ENCODE data around the gene TTC36.

The TTC36 gene

DNA sequence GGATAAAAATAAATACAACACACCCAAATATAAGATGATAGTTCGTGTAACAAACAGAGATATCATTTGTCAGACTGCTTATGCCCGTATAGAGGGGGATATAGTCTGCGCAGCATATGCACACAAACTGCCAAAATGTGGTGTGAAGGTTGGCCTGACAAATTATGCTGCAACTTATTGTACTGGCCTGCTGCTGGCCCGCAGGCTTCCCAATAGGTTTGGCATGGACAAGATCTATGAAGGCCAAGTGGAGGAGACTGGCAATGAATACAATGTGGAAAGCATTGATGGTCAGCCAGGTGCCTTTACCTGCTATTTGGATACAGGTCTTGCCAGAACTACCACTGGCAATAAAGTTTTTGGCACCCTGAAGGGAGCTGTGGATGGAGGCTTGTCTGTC is 33.5 kb downstream of the TTC36 start:
- TF ChIP-seq, protein P1, sequence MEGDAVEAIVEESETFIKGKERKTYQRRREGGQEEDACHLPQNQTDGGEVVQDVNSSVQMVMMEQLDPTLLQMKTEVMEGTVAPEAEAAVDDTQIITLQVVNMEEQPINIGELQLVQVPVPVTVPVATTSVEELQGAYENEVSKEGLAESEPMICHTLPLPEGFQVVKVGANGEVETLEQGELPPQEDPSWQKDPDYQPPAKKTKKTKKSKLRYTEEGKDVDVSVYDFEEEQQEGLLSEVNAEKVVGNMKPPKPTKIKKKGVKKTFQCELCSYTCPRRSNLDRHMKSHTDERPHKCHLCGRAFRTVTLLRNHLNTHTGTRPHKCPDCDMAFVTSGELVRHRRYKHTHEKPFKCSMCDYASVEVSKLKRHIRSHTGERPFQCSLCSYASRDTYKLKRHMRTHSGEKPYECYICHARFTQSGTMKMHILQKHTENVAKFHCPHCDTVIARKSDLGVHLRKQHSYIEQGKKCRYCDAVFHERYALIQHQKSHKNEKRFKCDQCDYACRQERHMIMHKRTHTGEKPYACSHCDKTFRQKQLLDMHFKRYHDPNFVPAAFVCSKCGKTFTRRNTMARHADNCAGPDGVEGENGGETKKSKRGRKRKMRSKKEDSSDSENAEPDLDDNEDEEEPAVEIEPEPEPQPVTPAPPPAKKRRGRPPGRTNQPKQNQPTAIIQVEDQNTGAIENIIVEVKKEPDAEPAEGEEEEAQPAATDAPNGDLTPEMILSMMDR (conservative IDR thresholded peaks at IDR 0.05; ENCODE audit: control insufficient read depth, insufficient read depth, low read depth, low read length), result no peak
- no peak overlapping the region for H3K4me3 ChIP-seq (ENCODE audit: control insufficient read depth, low read depth, low read length)
- no peak for DNase-seq (ENCODE audit: low read depth)

DNA sequence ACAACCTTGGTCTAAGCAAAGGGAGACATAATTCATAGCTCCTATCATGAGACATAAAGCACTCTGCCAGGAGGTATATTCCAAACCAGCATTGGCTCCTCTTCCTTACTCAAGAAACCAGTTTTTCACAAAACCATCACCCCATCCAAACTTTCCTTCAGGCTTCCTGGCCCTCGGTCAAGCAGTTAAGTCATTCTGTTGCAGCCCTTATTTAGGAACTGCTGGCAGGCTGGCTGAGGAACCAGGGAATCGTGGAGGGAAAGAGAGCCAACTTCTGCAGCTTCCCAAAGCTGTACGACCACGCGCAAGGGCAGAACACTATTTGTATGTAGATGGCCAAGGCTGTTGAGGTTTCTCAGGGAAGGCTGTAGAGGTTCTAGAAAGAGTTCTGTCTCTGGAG is 37.8 kb downstream of the TTC36 start:
- TF ChIP-seq, protein P1 (conservative IDR thresholded peaks at IDR 0.05; ENCODE audit: control insufficient read depth, insufficient read depth, low read depth, low read length), result no peak
- H3K4me3 ChIP-seq (ENCODE audit: control insufficient read depth, low read depth, low read length), result peak overlapping the region; percentile 74

DNA sequence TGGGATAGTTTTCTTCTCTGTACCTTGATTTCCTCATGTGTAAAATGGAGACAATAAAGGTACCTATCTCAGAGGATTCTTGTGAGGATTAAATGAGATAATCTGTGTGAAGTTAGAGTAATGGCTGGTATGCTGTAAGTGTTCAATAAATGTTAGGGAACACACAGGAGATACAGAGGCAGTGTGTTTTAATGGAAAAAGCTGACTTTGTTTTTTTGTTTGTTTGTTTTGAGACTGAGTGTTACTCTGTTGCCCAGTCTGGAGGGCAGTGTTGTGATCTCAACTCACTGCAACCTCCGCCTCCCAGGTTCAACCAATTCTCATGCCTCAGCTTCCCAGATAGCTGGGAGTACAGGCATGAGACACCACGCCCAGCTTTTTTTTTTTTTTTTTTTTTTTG is 42.4 kb downstream of the TTC36 start:
- no peak overlapping the region for H3K4me3 ChIP-seq (ENCODE audit: control insufficient read depth, low read depth, low read length)
- TF ChIP-seq, protein P1 (conservative IDR thresholded peaks at IDR 0.05; ENCODE audit: control insufficient read depth, insufficient read depth, low read depth, low read length), result no peak
- DNase-seq (ENCODE audit: low read depth), result no peak

More for the DNA sequence above, 37.8 kb downstream of the TTC36 start:
- peak; percentile 56 for DNase-seq (ENCODE audit: low read depth)

DNA sequence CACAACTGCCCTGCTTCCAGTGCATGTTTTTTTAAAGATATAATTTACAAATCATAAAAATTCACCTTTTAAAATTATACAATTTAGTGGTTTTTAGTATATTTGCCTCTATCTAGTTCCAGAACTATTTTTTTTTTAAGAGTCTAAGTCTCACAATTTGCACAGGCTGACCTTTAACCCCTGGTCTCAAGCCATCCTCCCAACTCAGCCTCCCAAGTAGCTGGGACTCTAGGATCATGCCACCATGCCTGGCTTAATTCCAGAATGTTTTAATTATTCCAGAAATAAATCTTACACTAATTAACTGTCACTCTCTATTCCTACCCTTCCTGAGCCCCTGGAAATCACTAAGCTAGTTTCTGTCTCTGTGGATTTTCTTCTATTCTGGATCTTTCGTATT is 43.5 kb downstream of the TTC36 start:
- TF ChIP-seq, protein P1 (conservative IDR thresholded peaks at IDR 0.05; ENCODE audit: control insufficient read depth, insufficient read depth, low read depth, low read length), result no peak
- DNase-seq (ENCODE audit: low read depth), result no peak
- no peak overlapping the region for H3K4me3 ChIP-seq (ENCODE audit: control insufficient read depth, low read depth, low read length)

DNA sequence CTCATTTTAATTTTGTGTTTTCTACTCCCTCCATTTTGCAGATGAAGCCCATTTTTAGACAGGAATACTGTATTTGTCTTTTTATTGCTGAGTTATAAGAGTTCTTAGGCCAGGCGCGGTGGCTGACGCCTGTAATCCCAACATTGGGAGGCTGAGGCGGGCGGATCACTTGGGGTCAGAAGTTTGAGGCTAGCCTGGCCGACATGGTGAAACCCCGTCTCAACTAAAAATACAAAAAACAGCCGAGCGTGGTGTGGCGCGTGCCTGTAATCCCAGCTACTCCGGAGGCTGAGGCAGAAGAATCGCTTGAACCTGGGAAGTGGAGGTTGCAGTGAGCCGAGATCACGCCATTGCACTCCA is 44.4 kb downstream of the TTC36 start:
- H3K4me3 ChIP-seq (ENCODE audit: control insufficient read depth, low read depth, low read length), result peak overlapping the region; percentile 77
- DNase-seq (ENCODE audit: low read depth), result peak; percentile 29

DNA sequence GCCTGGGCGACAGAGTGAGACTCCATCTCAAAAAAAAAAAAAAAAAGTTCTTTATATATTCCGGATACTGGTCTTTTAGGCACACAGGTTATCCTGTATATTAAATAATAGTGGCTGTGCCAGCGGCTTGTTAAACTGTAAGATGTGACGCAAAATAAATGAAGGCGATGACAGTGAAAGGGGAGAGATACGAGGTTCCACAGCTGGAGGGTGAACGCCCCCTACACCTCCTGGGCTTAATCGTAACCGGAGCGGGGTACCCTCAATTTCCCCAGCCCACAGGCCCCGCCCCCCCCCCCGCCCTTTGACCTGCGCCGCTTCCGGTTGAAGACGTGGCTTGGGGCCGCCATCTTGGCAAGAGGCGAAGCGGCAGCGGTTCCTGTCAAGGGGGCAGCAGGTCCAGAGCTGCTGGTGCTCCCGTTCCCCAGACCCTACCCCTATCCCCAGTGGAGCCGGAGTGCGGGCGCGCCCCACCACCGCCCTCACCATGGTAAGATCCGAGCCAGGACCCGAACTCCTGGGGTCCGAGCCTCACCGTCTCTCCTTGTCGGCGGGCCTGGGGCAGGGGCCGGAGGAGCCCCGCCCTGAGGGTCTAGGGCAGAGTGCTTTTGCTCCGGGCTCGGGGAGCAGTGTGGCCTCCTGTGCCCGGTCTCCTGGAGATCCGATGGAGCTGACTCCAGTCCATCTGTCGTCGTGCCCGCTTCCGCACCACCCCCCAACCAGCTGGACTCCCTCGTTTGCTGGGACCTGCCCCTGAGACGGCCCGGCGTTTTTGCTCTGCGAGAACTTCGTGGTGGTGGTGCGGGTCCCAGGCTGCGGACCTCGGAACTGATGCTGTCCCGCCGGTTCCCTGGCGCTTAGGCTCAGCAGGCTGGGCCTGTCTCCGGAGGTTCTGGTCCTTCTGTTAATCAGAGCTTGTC is 45.0 kb downstream of the TTC36 start, which contains the start of gene ARCN1:
TSS of gene ARCN1 (plus strand) at position 349 of the 920 bp plus-strand sequence. CDS start at position 488, 139 bp downstream.
- TF ChIP-seq, protein P1 (conservative IDR thresholded peaks at IDR 0.05; ENCODE audit: control insufficient read depth, insufficient read depth, low read depth, low read length), result no peak

DNA sequence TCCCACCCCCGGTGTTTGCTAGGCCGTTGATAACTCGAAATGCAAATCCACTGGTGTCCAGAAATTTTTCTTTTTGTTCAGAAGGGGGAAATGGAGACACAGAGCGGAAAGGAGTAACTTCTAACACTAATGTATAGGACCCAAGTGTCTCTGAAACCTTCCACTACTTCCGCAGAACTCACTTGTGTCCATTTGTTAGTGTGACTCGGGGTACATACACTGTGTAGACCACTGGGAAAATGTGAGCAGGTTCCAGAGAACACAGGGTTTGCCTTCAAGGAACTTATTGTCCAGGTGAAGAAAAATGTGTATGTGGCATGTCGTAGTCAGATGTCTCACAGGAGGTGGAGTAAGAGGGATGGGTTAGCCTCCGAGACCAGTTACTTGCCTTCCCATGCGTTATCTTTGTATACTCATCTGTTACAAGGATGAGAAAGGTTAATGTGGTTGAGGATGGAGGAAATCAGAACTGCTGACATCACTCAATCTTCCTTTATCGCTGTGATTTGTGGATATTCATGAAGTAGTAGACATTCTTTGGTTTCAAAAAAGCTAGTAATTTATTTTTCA is 45.8 kb downstream of the TTC36 start:
- TF ChIP-seq, protein P1 (conservative IDR thresholded peaks at IDR 0.05; ENCODE audit: control insufficient read depth, insufficient read depth, low read depth, low read length), result no peak
- DNase-seq (ENCODE audit: low read depth), result peak; percentile 63
- H3K4me3 ChIP-seq (ENCODE audit: control insufficient read depth, low read depth, low read length), result peak overlapping the region; percentile 77

More for the DNA sequence above, 45.0 kb downstream of the TTC36 start, which contains the start of gene ARCN1:
- DNase-seq (ENCODE audit: low read depth), result peak; percentile 68
- peak within 1 kb of the TSS; percentile 77 for H3K4me3 ChIP-seq (ENCODE audit: control insufficient read depth, low read depth, low read length)

Measured in fibroblast of mammary gland (primary cell).